Upper lobe of left lung (tissue), 4 donors: Measurements from ENCODE around the gene GALNT10.

Source experiments
- CTCF ChIP-seq, 6 experiments: fragments of 450-650 bp in 4 of 6; fragments of 200-600 bp in 2 of 6; sonication (generic) in 2 of 6; IDR thresholded peaks; one replicate each; pipeline ENCODE4 v1.5.1; 2016 to 2019; ENCODE audit warnings: antibody characterized with exemption in 6 of 6
- EP300 ChIP-seq, 4 donors: sonication (generic); formaldehyde crosslinking; IDR thresholded peaks; one replicate each; pipeline ENCODE4 v1.5.1; 2017; ENCODE audit warnings: antibody characterized with exemption in 4 of 4, control low read depth in 2 of 4

GRCh38 chr5:154384480-154385235 is 194.1 kb downstream of the GALNT10 start:
- no peak for TF ChIP-seq EP300 (IDR thresholded peaks at IDR 0.05)
- no peak for TF ChIP-seq CTCF (IDR thresholded peaks at IDR 0.05)
